Astrocyte (in vitro differentiated cells and primary cell): ENCODE results near the gene KRT72. TPM values are rescaled to one million over a fixed set of nuclear protein-coding genes. Genes with fewer than 3 reads are reported as not detected.

Experiments
- DNase-seq: peaks from one replicate; pipeline ENCODE4 v3.0.0-alpha.2; 2010; ENCODE audit warnings: low read depth
- FAIRE-seq: peaks from 2 replicates; lab custom pipeline; 2011; peaks lifted over from hg19 to GRCh38; lab: Jason Lieb, UNC
- H2AFZ ChIP-seq: 2 replicates; pipeline ENCODE4 v1.6.0; 2012; ENCODE audit warnings: low read depth, low read length, inconsistent platforms
- H3K27ac ChIP-seq: 2 replicates; pipeline ENCODE4 v1.5.1; 2011; ENCODE audit warnings: low read depth, low read length, inconsistent platforms
- H3K27me3 ChIP-seq: 2 replicates; pipeline ENCODE4 v1.6.0; 2011; ENCODE audit warnings: low read length, inconsistent platforms; ENCODE audit not compliant: insufficient read depth
- H3K36me3 ChIP-seq: 2 replicates; pipeline ENCODE4 v1.5.1; 2011; ENCODE audit warnings: low read length, inconsistent platforms; ENCODE audit not compliant: insufficient read depth
- H3K4me1 ChIP-seq: 2 replicates; pipeline ENCODE4 v1.5.1; 2011; ENCODE audit warnings: low read length, inconsistent platforms; ENCODE audit not compliant: insufficient read depth
- H3K4me2 ChIP-seq: 2 replicates; pipeline ENCODE4 v1.6.0; 2012; ENCODE audit warnings: low read length, inconsistent platforms
- H3K4me3 ChIP-seq: 2 replicates; pipeline ENCODE4 v1.5.1; 2011; ENCODE audit warnings: low read depth, mild to moderate bottlenecking, low read length, inconsistent platforms; ENCODE audit not compliant: insufficient read depth
- H3K79me2 ChIP-seq: 2 replicates; pipeline ENCODE4 v1.6.0; 2012; ENCODE audit warnings: mild to moderate bottlenecking, low read length, inconsistent platforms; ENCODE audit not compliant: insufficient read depth
- H3K9ac ChIP-seq: 2 replicates; pipeline ENCODE4 v1.6.0; 2012; ENCODE audit warnings: mild to moderate bottlenecking, low read length, inconsistent platforms
- H3K9me3 ChIP-seq: 2 replicates; pipeline ENCODE4 v1.5.1; 2012; ENCODE audit warnings: low read depth, mild to moderate bottlenecking, low read length, inconsistent platforms; ENCODE audit not compliant: insufficient read depth
- H4K20me1 ChIP-seq: 2 replicates; pipeline ENCODE4 v1.6.0; 2012; ENCODE audit warnings: low read length, inconsistent platforms; ENCODE audit not compliant: insufficient read depth
- H3K27ac Mint-ChIP-seq: one replicate; pipeline ENCODE4 v1.8.0; 2021; ENCODE audit warnings: mild to moderate bottlenecking, mixed read lengths; ENCODE audit not compliant: unreplicated experiment
- H3K27me3 Mint-ChIP-seq: one replicate; pipeline ENCODE4 v1.8.0; 2021; ENCODE audit warnings: low read depth, mixed read lengths; ENCODE audit not compliant: unreplicated experiment
- H3K36me3 Mint-ChIP-seq: one replicate; pipeline ENCODE4 v1.8.0; 2021; ENCODE audit warnings: low read depth, mixed read lengths; ENCODE audit not compliant: unreplicated experiment
- H3K4me1 Mint-ChIP-seq: one replicate; pipeline ENCODE4 v1.8.0; 2021; ENCODE audit warnings: low read depth, mixed read lengths; ENCODE audit not compliant: unreplicated experiment
- H3K4me3 Mint-ChIP-seq: one replicate; pipeline ENCODE4 v1.8.0; 2021; ENCODE audit warnings: mild to moderate bottlenecking, moderate library complexity, mixed read lengths; ENCODE audit not compliant: unreplicated experiment
- H3K9me3 Mint-ChIP-seq: one replicate; pipeline ENCODE4 v1.8.0; 2021; ENCODE audit warnings: mild to moderate bottlenecking, mixed read lengths; ENCODE audit not compliant: unreplicated experiment
- EZH2 ChIP-seq: IDR thresholded peaks from 2 replicates; pipeline ENCODE4 v1.6.1; 2012; ENCODE audit warnings: mild to moderate bottlenecking, low read length, inconsistent platforms; ENCODE audit not compliant: insufficient read depth
- total RNA-seq: library from RNA; stranded (reverse); gene quantifications from 2 replicates; pipeline ENCODE4 v1.2.1, GENCODE V29; 2021
- TF ChIP-seq, protein P1 (sequence below): IDR thresholded peaks from 2 replicates; pipeline ENCODE4 v1.5.1; 2011; ENCODE audit warnings: low read depth, mild to moderate bottlenecking, inconsistent platforms, low read length, moderate library complexity; ENCODE audit not compliant: insufficient read depth

The KRT72 gene
- total RNA-seq, 1 donor from 2014 or later, result not detected

DNA sequence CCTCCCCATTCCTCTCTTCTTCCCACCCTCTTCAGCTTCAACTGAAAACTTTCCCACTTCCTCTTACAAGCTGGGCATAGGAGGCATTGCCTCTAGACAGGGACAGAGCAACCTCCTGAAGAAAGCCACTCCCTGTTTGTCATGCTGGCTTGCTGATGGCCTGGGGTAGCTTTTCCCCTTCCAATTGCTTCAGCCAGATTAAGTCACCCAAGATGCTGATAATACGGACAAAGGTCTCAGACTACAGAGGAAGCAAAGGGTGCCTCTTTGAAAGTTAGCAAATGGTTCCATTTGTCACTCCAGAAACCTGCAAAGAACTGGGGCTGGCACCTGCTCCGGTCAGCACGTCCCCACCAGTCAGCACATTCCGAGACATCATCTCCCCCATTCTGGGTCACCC, 44.7 kb upstream of the KRT72 start:
- Mint-ChIP-seq H3K9me3 (no peaks in the 10 kb centered on the region), H3K27me3 (peaks cover 83% of the 10 kb centered on the region), H3K4me3 (no peak overlapping the region), H3K4me1 (no peaks in the 10 kb centered on the region), H3K36me3 (no peaks in the 10 kb centered on the region), H3K27ac (no peak overlapping the region)
- H3K27ac ChIP-seq, result no peak overlapping the region
- no peak overlapping the region for H2AFZ ChIP-seq
- no peaks in the 10 kb centered on the region for H3K4me1 ChIP-seq
- no peak overlapping the region for H3K9ac ChIP-seq
- H4K20me1 ChIP-seq, result no peaks in the 10 kb centered on the region
- no peak for DNase-seq
- H3K27me3 ChIP-seq, result peaks cover 20% of the 10 kb centered on the region
- no peaks in the 10 kb centered on the region for H3K79me2 ChIP-seq
- H3K9me3 ChIP-seq, result no peaks in the 10 kb centered on the region
- no peak for FAIRE-seq
- H3K4me3 ChIP-seq, result no peak overlapping the region
- no peaks in the 10 kb centered on the region for H3K36me3 ChIP-seq
- TF ChIP-seq, protein P1, sequence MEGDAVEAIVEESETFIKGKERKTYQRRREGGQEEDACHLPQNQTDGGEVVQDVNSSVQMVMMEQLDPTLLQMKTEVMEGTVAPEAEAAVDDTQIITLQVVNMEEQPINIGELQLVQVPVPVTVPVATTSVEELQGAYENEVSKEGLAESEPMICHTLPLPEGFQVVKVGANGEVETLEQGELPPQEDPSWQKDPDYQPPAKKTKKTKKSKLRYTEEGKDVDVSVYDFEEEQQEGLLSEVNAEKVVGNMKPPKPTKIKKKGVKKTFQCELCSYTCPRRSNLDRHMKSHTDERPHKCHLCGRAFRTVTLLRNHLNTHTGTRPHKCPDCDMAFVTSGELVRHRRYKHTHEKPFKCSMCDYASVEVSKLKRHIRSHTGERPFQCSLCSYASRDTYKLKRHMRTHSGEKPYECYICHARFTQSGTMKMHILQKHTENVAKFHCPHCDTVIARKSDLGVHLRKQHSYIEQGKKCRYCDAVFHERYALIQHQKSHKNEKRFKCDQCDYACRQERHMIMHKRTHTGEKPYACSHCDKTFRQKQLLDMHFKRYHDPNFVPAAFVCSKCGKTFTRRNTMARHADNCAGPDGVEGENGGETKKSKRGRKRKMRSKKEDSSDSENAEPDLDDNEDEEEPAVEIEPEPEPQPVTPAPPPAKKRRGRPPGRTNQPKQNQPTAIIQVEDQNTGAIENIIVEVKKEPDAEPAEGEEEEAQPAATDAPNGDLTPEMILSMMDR, result no peak
- no peak for TF ChIP-seq EZH2
- H3K4me2 ChIP-seq, result no peak overlapping the region

DNA sequence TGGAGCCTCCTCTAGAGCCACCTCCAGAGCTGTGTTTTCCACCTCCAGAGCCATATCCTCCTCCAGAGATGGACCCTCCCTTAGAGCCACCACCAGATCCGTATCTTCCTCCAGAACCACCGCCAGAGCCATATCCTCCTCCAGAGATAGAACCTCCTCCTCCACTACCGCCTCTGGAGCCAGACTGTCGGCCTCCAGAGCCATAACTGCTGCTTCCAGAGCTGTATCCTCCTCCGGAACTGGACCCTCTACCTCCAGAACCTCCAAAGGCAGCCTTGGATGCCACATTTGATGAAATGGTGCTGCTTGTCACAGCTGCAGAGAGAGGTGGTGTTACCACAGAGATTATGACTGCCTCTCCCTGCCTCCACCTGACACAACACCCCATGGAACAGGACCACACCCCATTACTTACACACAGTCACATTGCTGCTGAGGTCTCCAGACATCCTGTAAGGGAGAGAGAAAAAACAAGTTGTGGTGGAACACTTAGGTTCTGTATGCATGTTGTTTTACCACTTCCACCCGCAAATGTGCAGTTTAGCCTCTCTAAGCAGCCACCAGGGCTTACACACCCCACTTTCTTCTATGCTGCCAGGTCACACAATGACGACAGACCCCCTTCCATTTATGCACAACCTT, 44.0 kb upstream of the KRT72 start:
- no peaks in the 10 kb centered on the region for H3K79me2 ChIP-seq
- no peaks in the 10 kb centered on the region for H4K20me1 ChIP-seq
- Mint-ChIP-seq H3K36me3 (no peaks in the 10 kb centered on the region), H3K27ac (no peak overlapping the region), H3K27me3 (peaks cover 78% of the 10 kb centered on the region), H3K4me1 (no peaks in the 10 kb centered on the region), H3K9me3 (no peaks in the 10 kb centered on the region), H3K4me3 (no peak overlapping the region)
- TF ChIP-seq EZH2, result no peak
- TF ChIP-seq, protein P1, result no peak
- H3K36me3 ChIP-seq, result no peaks in the 10 kb centered on the region
- no peak overlapping the region for H3K4me3 ChIP-seq
- H3K27ac ChIP-seq, result no peak overlapping the region
- peaks cover 22% of the 10 kb centered on the region for H3K27me3 ChIP-seq
- no peaks in the 10 kb centered on the region for H3K4me1 ChIP-seq
- H2AFZ ChIP-seq, result no peak overlapping the region
- no peak overlapping the region for H3K4me2 ChIP-seq
- H3K9ac ChIP-seq, result no peak overlapping the region
- DNase-seq, result no peak
- H3K9me3 ChIP-seq, result no peaks in the 10 kb centered on the region
- no peak for FAIRE-seq

DNA sequence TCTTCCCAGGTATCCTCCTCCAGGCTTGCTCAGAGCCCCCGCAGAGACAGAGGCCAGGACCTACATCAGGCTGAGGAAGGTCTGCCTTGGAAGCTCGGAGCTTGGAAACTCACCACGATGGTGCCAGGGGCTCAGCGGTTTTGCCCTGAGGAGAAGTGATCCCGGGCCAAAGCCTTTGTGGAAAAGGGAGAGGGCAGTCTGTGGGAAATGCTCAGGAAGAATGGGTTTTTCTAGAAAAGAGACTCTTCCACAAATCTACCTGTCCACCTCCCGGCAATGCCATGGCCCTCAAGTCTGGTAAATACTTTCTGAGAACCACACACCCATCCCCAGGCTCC, 42.8 kb upstream of the KRT72 start:
- Histone ChIP-seq H3K9ac (no peak overlapping the region), H3K9me3 (no peaks in the 10 kb centered on the region), H3K27ac (no peak overlapping the region), H2AFZ (no peak overlapping the region), H4K20me1 (no peaks in the 10 kb centered on the region), H3K4me1 (no peaks in the 10 kb centered on the region), H3K79me2 (no peaks in the 10 kb centered on the region), H3K27me3 (peaks cover 21% of the 10 kb centered on the region), H3K4me2 (no peak overlapping the region), H3K36me3 (no peaks in the 10 kb centered on the region), H3K4me3 (no peak overlapping the region)
- Mint-ChIP-seq H3K4me3 (no peak overlapping the region), H3K9me3 (no peaks in the 10 kb centered on the region), H3K27me3 (peaks cover 70% of the 10 kb centered on the region), H3K27ac (no peak overlapping the region), H3K36me3 (no peaks in the 10 kb centered on the region), H3K4me1 (no peaks in the 10 kb centered on the region)
- no peak for DNase-seq
- FAIRE-seq, result no peak
- no peak for TF ChIP-seq EZH2
- TF ChIP-seq, protein P1, result no peak
